Measurements from ENCODE around the gene AS3MT.

DNA sequence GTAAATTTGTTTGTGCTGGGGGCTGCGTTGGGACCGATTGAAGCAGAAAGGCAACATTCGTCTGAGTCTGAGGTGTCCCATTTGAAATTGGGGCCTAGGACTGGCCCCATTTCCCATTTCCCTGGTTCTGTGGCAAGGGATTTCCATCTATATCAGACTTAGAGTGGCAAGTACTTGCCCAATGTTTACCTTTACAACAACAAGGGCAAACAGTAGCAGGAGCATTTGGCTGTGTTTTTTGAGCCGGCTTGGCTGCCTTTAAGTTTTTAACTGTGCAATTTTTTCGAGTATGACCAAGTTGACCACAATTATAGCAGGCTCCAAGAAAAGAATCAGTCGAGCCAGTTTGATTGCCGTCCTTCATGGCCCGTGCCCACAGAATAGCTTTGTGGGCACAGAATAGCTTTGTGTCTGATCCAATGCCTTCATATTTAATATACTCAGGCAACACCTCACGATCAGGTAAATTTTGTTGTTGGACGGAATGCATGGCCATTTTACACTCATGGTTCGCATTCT is 27.4 kb upstream of the AS3MT start:
- TF ChIP-seq, protein P1, sequence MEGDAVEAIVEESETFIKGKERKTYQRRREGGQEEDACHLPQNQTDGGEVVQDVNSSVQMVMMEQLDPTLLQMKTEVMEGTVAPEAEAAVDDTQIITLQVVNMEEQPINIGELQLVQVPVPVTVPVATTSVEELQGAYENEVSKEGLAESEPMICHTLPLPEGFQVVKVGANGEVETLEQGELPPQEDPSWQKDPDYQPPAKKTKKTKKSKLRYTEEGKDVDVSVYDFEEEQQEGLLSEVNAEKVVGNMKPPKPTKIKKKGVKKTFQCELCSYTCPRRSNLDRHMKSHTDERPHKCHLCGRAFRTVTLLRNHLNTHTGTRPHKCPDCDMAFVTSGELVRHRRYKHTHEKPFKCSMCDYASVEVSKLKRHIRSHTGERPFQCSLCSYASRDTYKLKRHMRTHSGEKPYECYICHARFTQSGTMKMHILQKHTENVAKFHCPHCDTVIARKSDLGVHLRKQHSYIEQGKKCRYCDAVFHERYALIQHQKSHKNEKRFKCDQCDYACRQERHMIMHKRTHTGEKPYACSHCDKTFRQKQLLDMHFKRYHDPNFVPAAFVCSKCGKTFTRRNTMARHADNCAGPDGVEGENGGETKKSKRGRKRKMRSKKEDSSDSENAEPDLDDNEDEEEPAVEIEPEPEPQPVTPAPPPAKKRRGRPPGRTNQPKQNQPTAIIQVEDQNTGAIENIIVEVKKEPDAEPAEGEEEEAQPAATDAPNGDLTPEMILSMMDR (IDR thresholded peaks at IDR 0.05), result no peak
- TF ChIP-seq EZH2phosphoT487 (IDR thresholded peaks at IDR 0.05), result no peak
- no peak for TF ChIP-seq EZH2 (IDR thresholded peaks at IDR 0.05)

Data from neural progenitor cell (in vitro differentiated cells).